NOMO-1 treated with DMSO at 0.1 percent for 48 hours (cell line): ENCODE data around the gene NINJ2.

ENCODE experiments used
- DNase-seq: peaks from one replicate; lab custom pipeline; 2025; ENCODE audit not compliant: unreplicated experiment; lab: John Stamatoyannopoulos, UW

The NINJ2 gene

GRCh38 chr12:535396-535795 is 127.8 kb downstream of the NINJ2 start:
- no peak for DNase-seq

- DNase-seq: no peak
These were observed 129.0 kb downstream of the NINJ2 start for GRCh38 chr12:534216-534615.

- DNase-seq: no peak
These were observed 129.5 kb downstream of the NINJ2 start for GRCh38 chr12:533718-534117.

GRCh38 chr12:532908-533565 is 130.2 kb downstream of the NINJ2 start:
- no peak for DNase-seq

- DNase-seq: no peak
These were observed 131.2 kb downstream of the NINJ2 start for GRCh38 chr12:531951-532585.

GRCh38 chr12:530821-531220 is 132.4 kb downstream of the NINJ2 start:
- no peak for DNase-seq

- no peak for DNase-seq
These were observed 132.9 kb downstream of the NINJ2 start for GRCh38 chr12:530308-530707.

GRCh38 chr12:527729-528128 is 135.5 kb downstream of the NINJ2 start:
- DNase-seq: no peak

- DNase-seq: no peak
These were observed 136.0 kb downstream of the NINJ2 start for GRCh38 chr12:527241-527640.

- DNase-seq: peak; percentile 63
These were observed 137.2 kb downstream of the NINJ2 start for GRCh38 chr12:526089-526488.

GRCh38 chr12:524167-524951 is 138.9 kb downstream of the NINJ2 start:
- no peak for DNase-seq

- DNase-seq: no peak
These were observed 140.4 kb downstream of the NINJ2 start for GRCh38 chr12:522692-523378.

GRCh38 chr12:520119-520518 is 143.1 kb downstream of the NINJ2 start:
- DNase-seq: no peak

- DNase-seq: no peak
These were observed 145.7 kb downstream of the NINJ2 start for GRCh38 chr12:517538-517937.
